Head of caudate nucleus (tissue), 42 donors: ENCODE data around the gene ARHGEF18.

Experiments
- DNase-seq, 42 donors: peaks; one replicate each; pipeline versions ENCODE4 v3.0.0 to v3.0.0-alpha.2; 2020 to 2021; ENCODE audit warnings: mixed read lengths in 7 of 42
- intact Hi-C: fragments of 100-400 bp; cut with DNase I; formaldehyde crosslinking; loops from one replicate; pipeline ENCODE4 v1.15.0; 2022

Gene ARHGEF18

GRCh38 chr19:7371001-7371400, 22.3 kb downstream of the ARHGEF18 start:
- intact Hi-C loops, result no loop called here
- DNase-seq, result no peak

GRCh38 chr19:7372810-7373209, 24.1 kb downstream of the ARHGEF18 start:
- DNase-seq, result no peak
- intact Hi-C loops, result no loop called here

GRCh38 chr19:7373862-7374261, 25.1 kb downstream of the ARHGEF18 start:
- no peak for DNase-seq
- intact Hi-C loops, result no loop called here

- intact Hi-C loops, result no loop called here
- DNase-seq, result no peak
Measured at GRCh38 chr19:7376151-7376852, 27.6 kb downstream of the ARHGEF18 start.

DNA sequence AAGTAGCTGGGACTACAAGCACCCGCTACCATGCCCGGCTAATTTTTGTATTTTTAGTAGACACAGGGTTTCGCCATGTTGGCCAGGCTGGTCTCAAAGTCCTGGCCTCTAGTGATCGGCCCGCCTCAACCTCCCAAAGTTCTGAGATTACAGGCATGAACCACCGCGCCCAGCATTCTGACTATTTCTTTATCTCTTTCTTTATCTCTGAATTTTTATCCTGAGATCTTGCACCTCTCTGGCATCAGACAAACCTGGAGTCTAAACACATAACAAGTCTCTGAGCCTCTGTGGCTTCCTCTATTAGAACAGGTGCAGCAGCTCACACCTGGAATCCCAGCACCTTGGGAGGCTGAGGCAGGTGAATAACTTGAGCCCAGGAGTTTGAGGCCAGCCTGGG, 28.5 kb downstream of the ARHGEF18 start:
- intact Hi-C loops, result no loop called here
- no peak for DNase-seq

DNA sequence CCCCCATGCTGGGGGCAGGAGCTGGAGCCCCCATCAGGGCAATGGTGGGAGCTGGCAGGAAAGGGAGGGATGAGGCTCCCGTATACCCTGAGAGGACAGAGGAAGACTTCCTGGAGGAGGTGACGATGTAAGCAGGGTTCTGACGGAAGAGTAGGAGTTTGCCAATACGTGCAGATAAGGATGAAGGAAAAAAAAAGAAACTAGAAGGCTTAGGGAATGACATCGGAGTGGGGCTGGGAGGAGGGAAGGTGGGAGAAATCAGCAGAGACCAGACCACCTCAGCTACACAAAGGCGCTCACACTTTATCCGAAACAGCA, 32.3 kb downstream of the ARHGEF18 start:
- intact Hi-C loops, result no loop called here
- no peak for DNase-seq

DNA sequence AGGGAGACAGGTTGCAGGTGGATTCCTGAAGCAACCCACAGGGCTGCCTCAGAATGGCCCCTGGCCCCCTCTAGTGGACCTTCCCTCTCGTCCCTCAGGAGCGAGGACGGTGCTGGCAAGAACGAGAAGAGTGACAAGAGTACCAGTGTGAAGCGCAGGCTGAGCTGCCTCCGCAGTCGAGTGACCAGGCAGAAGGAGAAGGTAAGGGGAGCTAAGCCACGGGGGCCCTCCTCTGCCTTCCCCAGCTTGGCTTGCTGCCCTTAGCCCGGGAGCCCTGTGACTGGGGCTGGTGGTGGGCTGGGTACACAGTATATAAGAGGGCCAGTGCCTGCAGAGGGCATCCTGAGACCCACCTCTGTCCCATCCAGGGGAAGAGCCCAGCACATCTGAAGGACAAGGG, 34.0 kb downstream of the ARHGEF18 start:
- DNase-seq, result no peak
- intact Hi-C loops, result no loop called here

GRCh38 chr19:7383284-7383683, 34.5 kb downstream of the ARHGEF18 start:
- intact Hi-C loops, result no loop called here
- no peak for DNase-seq

DNA sequence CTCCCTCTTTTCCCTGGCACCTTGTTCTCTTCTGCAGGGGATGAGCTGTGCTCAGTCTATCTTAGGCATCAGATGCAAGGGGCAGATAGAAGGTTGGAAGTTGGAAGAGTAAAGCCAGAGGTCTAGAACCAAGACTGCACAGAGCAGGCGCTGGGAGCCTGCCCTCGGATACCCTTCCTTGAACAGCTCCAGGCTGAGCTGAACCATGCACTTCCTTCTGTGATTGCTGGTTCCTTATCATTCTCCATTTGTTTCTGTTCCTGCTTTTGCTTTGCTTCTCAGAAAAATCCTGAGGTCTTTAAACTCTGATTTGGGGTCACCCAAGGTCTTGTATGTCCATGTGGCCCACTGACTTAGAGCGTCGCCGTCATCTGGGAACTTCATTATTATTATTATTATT, 36.3 kb downstream of the ARHGEF18 start:
- DNase-seq, result no peak
- intact Hi-C loops, result no loop called here

- DNase-seq, result no peak
Measured at GRCh38 chr19:7386308-7386707, 37.6 kb downstream of the ARHGEF18 start.

GRCh38 chr19:7386769-7387168, 38.0 kb downstream of the ARHGEF18 start:
- DNase-seq, result no peak
- intact Hi-C loops, result no loop called here

More at GRCh38 chr19:7386308-7386707, 37.6 kb downstream of the ARHGEF18 start:
- intact Hi-C loops, result no loop called here

- intact Hi-C loops, result loop anchor here (10.0 kb wide), 1 partner anchor 134 kb away; the partner anchor contains the start of gene MCOLN1
- DNase-seq, result no peak
Measured at GRCh38 chr19:7391218-7391670, 42.5 kb downstream of the ARHGEF18 start.

GRCh38 chr19:7393459-7393858, 44.7 kb downstream of the ARHGEF18 start:
- DNase-seq, result no peak
- intact Hi-C loops, result loop anchor here (10.0 kb wide), 1 partner anchor 131 kb away; the partner anchor contains the start of gene MCOLN1

DNA sequence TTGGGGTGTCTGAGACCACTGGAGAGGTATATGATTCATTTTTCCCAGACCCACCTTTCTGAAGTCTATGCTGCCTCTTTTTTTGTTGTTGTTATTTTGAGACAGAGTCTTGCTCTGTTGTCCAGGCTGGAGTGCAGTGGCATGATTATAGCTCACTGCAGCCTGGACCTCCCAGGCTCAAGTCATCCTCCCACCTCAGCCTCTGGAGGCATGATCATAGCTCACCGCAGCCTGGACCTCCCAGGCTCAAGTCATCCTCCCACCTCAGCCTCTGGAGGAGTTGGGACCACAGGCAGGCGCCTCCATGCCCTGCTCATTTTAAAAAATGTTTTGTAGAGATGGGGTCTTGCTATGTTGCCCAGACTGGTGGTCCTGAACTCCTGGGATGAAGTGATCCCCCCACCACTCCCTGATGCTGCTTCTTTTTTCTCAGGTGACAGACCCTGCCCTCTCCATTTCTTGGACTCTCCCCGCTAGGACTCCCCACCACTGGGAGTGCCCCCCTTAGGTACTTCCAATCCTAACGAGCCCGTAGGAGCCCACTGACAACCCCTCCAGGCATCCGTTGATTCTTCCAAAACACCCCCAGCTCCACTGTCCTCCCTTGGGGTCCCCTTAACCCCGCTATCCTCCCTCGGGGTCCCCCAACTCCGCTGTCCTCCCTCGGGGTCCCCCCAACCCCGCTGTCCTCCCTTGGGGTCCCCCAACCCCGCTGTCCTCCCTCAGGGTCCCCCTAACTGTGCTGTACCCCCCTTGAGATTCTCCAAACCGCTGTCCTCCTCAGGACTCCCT, 45.4 kb downstream of the ARHGEF18 start:
- no peak for DNase-seq
- intact Hi-C loops, result loop anchor here (10.0 kb wide), 1 partner anchor 131 kb away; the partner anchor contains the start of gene MCOLN1

DNA sequence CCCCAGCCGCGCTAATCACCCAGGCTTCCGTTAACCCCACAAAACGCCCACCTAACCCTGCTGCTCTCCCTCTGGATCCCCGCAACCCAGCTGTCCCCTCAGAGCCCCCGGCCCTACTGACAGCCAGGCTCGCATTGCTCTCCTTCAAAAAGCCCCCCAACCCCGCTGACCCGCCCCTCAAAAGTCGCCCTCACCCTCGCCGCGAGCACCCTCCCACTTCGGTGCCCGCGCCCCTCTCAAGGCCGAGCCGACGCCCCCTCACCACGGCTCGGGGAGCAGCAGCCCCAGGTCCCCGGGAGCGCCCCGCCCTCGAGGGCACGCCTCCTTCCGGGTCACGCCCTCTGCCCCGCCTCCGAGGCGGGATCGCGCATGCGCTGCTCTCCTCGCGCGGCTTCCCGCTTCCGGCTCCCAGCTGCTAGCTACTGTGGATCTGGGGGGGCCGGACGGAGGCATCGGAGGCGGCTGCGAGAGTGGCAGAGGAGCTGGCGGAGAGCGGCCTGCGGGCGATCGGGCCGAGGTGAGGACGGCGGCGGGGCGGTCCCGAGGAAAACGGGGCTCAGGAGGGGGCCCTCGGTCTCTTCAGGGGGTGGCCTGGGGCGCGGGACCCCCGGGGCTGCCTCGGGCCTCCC, 46.1 kb downstream of the ARHGEF18 start:
- intact Hi-C loops, result loop anchor here (10.0 kb wide), 1 partner anchor 130 kb away; the partner anchor contains the start of gene MCOLN1
- DNase-seq, result peak; percentile 67 to 98 (median 94)

GRCh38 chr19:7395360-7396066, 46.8 kb downstream of the ARHGEF18 start:
- intact Hi-C loops, result loop anchor here (10.0 kb wide), 1 partner anchor 129 kb away; the partner anchor contains the start of gene MCOLN1
- DNase-seq, result peak in 15 of 42 donors; percentile 4 to 40 (median 17)

DNA sequence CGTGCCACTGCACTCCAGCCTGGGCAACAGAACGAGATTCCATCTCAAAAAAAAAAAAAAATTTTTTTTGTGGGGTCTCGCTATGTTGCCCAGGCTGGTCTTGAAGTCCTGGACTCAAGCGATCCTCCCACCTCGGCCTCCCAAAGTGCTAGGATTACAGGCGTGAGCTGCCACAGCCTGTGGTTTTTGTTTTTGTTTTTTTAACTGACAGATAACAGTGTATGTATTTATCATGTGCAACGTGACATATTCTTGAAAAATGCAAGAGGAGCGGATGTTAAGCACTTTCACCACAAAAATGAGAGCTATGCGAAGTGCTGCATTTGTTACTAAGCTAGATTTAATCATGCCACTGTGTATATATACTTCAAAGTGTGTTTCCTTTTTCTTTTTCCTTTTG, 49.0 kb downstream of the ARHGEF18 start:
- no peak for DNase-seq
- intact Hi-C loops, result loop anchor here (10.0 kb wide), 1 partner anchor 127 kb away; the partner anchor contains the start of gene MCOLN1
